GM21381 (cell line): Measurements from ENCODE around the gene SCAMP3.

ENCODE experiments used
- ATAC-seq: cut with Tn5 transposase; IDR thresholded peaks from one replicate; pipeline ENCODE4 v1.9.1; 2021; ENCODE audit warnings: mild to moderate bottlenecking, moderate library complexity; ENCODE audit not compliant: unreplicated experiment

The SCAMP3 gene

DNA sequence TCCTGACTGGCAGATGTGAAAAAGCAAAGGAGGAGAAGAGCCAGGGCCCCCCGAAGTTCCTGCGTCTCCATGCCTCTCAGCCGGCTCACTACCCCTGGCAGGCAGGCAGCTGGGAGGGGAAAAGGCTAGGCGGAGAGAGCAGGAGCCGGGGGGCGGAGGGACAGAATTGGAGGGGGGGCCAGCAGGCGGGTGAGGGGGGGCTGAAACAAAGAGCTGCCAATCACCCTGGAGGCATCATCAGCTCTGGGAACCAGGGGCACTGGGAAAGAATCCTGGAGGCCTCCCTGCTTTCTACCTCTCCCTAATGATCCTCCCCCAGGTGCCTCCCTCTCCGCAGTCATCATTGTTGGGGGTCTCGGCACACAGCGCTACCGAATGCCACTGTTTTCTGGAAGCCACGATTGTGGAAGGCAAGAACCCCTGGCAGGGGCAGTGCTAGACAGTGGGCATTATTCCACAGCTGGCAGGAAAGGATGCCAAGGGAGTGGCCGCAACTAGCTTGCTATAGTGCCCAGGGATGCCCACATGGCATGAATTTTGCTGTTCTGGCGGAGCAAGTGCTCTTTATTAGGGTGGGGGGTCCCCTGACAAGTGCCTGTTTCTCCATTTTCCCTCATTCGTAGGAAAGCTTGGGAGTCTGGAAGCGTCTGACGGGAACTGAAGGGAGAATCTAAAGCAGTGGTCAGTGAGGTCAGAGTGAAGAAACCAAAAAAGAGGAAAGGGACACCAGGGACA lies 54.2 kb downstream of the SCAMP3 start, which contains the start of gene THBS3:
TSS of gene THBS3 (minus strand) at position 92 of the 735 bp plus-strand sequence. CDS start at position 71, 21 bp downstream.
- no peak for ATAC-seq

DNA sequence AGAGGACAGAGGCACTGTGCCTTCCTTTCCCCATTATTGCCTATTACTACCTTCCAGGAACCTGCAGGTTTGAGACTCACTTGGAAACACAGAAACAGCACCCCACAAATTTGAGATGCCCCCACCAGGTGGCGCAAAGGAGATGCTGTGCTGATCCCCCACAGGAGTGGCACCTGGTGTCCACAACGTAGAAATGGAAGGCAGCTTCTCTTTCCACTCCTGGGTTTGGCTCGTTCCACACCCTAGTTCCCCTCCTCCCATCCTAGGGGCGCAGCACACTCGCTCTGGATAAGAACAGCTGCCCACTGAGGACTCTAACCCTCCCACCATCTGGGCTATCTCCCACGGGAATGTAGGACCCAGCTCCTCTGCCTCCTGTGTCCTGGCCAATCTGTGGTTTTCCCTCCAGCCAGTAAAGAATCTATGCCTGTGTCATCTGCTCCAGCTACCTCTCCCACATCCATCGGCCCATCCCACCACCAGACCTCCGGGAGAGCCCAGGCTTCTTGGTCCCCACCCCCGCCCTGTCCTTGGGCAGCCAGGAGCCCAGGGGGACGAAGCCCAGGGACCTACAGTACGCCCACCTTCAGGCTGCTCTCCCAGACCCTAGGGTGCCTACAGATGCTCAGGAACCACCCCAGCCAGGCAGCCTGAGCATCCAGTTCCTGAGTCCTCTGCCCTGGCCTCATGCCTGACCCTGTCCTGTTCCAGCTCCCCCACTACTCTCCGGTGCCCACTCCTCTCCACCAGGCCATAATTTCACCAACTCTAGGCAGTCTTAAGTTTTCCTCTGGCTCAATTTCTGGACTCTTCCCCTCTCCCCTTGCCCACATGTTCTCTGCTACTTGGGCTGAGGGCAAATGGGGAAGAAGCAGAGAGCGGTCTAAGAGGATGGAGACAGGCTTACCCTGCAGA lies 55.0 kb downstream of the SCAMP3 start:
- ATAC-seq, result no peak
